Retinal pigment epithelial cell (primary cell): ENCODE results near the gene GABRR1.

ENCODE experiments used
- DNase-seq: peaks from one replicate; pipeline ENCODE4 v3.0.0-alpha.2; 2010; ENCODE audit warnings: low read depth
- H3K4me3 ChIP-seq: 2 replicates; pipeline ENCODE4 v1.5.1; 2011; ENCODE audit warnings: mild to moderate bottlenecking, low read length, control low read depth, moderate library complexity
- TF ChIP-seq, protein P1 (sequence below): conservative IDR thresholded peaks from 2 replicates; pipeline ENCODE4 v1.5.1; 2011; ENCODE audit warnings: low read depth, low read length, control low read depth, inconsistent platforms

The GABRR1 gene

DNA sequence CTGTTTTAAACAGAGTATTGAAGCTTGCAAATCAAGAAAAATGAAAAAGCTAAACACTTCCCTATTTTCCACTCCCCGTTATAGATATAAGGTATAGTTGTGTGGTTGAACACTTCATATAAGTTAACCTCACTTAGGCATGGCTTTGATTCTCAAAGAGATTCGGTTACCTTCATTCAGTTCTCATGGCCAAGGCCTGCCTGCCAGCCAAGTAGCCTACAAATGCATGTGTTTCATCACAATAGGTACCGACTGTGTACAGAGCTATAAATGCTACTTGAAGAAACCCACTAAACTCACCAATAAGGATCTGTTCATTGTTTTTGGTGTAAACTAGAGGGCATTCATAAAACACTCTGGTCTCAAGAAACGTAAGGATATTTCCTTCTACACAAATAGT, 43.5 kb downstream of the GABRR1 start:
- no peak overlapping the region for H3K4me3 ChIP-seq
- no peak for DNase-seq
- TF ChIP-seq, protein P1, sequence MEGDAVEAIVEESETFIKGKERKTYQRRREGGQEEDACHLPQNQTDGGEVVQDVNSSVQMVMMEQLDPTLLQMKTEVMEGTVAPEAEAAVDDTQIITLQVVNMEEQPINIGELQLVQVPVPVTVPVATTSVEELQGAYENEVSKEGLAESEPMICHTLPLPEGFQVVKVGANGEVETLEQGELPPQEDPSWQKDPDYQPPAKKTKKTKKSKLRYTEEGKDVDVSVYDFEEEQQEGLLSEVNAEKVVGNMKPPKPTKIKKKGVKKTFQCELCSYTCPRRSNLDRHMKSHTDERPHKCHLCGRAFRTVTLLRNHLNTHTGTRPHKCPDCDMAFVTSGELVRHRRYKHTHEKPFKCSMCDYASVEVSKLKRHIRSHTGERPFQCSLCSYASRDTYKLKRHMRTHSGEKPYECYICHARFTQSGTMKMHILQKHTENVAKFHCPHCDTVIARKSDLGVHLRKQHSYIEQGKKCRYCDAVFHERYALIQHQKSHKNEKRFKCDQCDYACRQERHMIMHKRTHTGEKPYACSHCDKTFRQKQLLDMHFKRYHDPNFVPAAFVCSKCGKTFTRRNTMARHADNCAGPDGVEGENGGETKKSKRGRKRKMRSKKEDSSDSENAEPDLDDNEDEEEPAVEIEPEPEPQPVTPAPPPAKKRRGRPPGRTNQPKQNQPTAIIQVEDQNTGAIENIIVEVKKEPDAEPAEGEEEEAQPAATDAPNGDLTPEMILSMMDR, result no peak

DNA sequence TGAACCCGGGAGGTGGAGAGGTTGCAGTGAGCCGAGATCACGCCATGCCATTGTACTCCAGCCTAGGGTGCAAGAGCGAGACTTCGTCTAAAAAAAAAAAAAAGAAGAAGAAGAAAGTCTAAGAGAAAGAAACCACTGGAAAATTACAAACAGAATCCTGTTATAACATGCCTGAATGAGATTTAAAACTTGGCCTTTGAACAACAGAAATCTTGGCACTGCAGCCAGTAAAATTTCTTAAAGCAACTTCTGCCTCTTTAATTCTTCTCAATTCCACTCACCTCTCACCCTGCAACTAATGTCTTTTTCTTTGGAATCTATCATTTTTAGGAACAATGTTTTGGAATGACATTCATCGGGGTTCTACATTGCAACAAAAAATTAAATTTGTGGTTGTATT, 45.0 kb downstream of the GABRR1 start:
- H3K4me3 ChIP-seq, result no peak overlapping the region
- no peak for DNase-seq
- TF ChIP-seq, protein P1, result no peak

DNA sequence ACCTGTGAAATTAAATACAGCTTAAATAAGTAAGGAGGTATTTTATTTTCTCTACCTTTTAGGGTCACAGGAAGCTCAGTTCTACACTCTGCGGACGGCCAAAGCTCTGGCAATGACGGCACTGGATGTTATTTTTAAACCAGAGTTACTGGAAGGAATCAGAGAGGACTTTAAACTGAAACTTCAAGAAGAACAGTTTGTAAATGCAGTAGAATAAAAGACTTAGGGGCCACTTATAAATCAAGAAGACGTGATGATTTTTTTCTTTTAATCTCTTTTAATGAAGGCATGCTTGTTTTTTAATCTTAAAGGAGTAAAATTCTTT, 55.1 kb downstream of the GABRR1 start:
- TF ChIP-seq, protein P1, result no peak
- DNase-seq, result peak; percentile 38
- no peak overlapping the region for H3K4me3 ChIP-seq

DNA sequence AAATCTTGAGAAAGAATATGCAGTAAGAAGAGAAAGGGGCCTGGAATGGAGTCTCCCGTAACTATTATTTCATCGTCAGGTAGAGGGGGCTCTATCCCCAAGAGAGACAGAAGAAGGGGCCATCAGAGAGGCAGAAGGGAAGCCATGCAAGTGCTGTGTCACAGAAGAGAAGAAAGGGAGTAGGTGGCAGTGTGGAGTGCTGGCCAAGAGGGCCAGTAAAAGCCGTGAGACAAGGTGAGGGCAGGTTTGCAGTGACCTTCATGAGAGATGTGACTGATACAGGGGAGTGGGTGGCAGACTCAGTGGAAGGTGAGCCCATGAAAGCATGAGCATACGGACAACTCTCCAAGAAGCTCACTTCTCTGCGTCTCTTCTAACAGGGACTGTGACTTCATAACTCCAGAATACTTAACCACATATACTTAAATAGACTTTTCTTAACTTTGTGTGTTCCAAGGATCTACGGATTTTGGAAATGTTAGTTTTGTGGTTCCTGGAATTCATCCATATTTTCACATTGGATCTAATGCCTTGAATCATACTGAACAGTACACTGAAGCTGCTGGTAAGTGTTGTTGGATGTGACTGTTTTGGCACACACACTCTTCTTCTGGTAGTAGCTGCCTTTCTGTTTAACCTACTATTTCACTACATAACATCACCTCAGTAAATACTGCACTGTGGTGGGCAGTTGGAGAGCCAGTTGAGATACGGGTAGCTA, 55.7 kb downstream of the GABRR1 start:
- H3K4me3 ChIP-seq, result no peak overlapping the region
- TF ChIP-seq, protein P1, result no peak
- DNase-seq, result no peak

DNA sequence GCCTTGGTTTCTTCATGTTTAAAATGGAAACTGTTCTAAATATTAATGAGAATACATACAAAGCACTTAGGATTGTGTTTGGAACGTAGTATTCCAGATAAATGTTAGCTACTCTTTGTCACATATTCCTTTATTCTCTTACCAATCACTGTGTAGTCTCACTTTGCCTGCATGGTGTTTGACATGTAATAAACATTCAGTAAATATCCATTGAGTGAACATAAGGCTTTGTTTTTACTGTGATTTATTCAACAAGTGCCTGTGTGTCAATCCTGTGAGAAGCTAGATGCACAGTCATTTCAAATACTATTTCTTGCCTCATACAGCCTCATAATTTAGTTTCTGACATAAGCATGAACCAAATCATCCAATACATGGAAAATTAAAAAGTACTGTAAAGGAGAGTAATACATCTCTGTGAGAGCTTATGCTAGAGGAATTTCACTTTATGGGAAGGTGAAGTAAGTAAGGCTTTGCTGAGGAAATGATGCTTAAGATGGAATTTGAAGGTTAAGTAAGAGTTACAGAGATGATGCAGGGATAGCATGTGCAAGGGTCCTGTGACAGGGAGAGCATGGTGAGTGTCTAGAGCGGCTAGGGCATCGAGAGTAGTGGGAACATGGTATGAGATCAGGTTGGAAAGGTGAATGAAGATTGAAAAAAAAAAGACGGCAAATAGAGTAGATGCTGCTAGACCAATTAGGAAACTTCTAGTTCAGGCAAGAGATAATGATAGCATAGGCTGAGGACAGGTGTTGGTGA, 56.6 kb downstream of the GABRR1 start:
- no peak overlapping the region for H3K4me3 ChIP-seq

DNA sequence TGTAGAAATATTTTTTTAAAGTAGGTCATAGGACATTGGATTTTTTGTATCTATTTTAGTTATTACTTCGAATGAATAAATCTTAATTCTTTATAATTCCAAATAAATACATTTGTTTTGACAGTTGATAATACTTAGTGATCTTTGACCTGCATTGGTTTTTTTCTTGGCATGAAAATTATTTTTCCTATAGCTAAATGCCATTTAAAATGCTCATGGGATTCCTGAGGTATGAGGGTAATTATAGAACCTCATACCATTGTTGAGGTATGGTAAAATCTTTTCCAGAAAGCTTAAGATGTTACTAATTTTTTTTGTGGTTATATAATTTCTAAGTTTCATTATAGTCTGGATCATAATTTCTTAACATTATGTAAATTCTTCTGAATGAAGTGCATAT, 63.0 kb downstream of the GABRR1 start:
- TF ChIP-seq, protein P1, result no peak
- DNase-seq, result peak; percentile 62

More for the DNA sequence above, 56.6 kb downstream of the GABRR1 start:
- TF ChIP-seq, protein P1, result no peak
- DNase-seq, result no peak

DNA sequence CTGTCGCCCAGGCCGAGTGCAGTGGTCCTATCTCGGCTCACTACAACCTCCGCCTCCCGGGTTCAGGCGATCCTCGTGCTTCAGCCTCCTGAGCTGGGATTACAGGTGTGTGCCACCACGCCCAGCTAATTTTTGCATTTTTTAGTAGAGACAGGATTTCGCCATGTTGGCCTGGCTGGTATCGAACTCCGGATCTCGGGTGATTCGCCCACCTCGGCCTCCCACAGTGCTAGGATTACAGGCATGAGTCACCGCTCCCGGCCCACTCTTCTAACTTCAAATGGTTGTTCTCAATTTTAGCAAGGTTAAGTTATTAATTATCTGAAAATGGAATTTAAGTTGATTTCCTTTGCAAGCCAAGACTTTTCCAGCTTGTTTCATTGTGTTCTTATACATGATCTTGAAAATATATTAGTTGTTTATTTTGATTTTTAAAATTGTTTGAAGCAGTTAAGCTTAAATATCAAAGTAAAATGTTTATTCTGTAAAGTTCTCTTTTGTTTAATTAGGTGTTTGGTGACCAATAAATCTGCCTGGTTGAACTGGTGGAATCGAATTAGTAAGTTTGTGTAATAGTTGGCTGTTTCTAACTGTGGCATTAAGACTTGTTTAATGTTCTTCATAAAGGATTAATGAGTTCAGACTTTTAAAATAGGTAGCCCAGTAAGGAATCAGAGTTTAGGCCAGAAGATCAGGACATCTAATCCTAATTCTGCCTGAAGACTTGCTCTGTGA, 69.0 kb downstream of the GABRR1 start:
- TF ChIP-seq, protein P1, result no peak
- DNase-seq, result peak; percentile 27
- no peak overlapping the region for H3K4me3 ChIP-seq

More for the DNA sequence above, 63.0 kb downstream of the GABRR1 start:
- H3K4me3 ChIP-seq, result no peak overlapping the region
